ENCODE data around the gene OTUB2.

Gene OTUB2

DNA sequence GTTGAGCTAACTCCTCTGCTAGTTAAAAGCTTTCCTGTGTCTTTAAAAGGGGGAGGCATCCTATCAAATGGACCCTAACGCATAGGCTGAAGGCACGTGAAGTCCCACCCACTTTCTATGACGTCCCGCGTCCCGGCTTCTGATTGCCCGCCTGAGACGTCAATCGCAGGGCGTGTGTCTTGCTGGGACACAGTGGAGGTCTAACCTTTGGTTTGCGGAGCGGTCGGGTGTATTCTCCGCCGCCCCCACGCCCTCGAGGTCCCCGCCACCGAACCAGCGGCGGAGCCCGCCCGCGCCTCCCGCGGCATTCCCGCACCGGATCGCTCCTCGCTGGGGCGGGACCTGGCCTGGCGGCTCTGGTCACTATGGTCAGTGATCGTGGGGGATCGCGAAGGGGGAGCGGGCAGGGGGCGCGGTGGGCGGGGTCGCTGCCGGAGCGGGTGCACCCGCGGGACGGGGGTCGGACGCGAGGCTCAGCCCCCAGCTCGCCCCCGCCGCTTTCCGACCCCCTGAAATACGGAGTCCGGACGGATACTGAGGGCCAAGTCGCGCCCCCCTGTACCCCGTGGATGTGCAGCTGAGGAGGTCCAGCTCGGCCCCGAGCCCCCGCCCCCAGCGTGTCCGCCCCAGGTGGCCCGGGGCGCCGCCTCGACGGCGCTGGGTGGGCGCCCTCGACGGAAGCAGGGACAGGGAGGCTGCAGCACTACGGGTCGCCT lies at the start of gene OTUB2:
OTUB2 (plus strand) TSS at position 168 of the 716 bp plus-strand sequence; CDS start at position 366, 198 bp downstream.
- H3K4me1 ChIP-seq (ENCODE audit: low read length) = peaks cover 19% of the 10 kb centered on the region
- H3F3A ChIP-seq (ENCODE audit: insufficient read depth, low read length) = peaks cover 12% of the 10 kb centered on the region
- H3K36me3 ChIP-seq (replicated peaks; ENCODE audit: insufficient read depth, low read length) = no peaks in the 10 kb centered on the region
- H3K9ac ChIP-seq (ENCODE audit: low read length) = peak within 1 kb of the TSS; percentile 40; the same call in 1 of the 2 replicates
- H3K27ac ChIP-seq (ENCODE audit: low read length) = no peak within 1 kb of the TSS
- peak within 1 kb of the TSS; percentile 38; the same call in 1 of the 2 replicates for H2AFZ ChIP-seq (ENCODE audit: low read length)
- no peaks in the 10 kb centered on the region for H3K9me3 ChIP-seq (replicated peaks; ENCODE audit: insufficient read depth, low read length)
- DNase-seq = peak; percentile 96
- H3K79me2 ChIP-seq (ENCODE audit: low read length) = no peaks in the 10 kb centered on the region
- TF ChIP-seq, protein P1, sequence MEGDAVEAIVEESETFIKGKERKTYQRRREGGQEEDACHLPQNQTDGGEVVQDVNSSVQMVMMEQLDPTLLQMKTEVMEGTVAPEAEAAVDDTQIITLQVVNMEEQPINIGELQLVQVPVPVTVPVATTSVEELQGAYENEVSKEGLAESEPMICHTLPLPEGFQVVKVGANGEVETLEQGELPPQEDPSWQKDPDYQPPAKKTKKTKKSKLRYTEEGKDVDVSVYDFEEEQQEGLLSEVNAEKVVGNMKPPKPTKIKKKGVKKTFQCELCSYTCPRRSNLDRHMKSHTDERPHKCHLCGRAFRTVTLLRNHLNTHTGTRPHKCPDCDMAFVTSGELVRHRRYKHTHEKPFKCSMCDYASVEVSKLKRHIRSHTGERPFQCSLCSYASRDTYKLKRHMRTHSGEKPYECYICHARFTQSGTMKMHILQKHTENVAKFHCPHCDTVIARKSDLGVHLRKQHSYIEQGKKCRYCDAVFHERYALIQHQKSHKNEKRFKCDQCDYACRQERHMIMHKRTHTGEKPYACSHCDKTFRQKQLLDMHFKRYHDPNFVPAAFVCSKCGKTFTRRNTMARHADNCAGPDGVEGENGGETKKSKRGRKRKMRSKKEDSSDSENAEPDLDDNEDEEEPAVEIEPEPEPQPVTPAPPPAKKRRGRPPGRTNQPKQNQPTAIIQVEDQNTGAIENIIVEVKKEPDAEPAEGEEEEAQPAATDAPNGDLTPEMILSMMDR (IDR thresholded peaks at IDR 0.05; ENCODE audit: low read length) = no peak
- no peak for TF ChIP-seq EZH2phosphoT487 (IDR thresholded peaks at IDR 0.05; ENCODE audit: low read length)
- no peak for TF ChIP-seq EZH2 (optimal IDR thresholded peaks at IDR 0.05; ENCODE audit: low read depth, low read length)
- H3K27me3 ChIP-seq (replicated peaks; ENCODE audit: insufficient read depth, low read length) = no peaks in the 10 kb centered on the region
- no peaks in the 10 kb centered on the region for H4K20me1 ChIP-seq (ENCODE audit: insufficient read depth, low read length)
- peak within 1 kb of the TSS; percentile 55 for H3K4me3 ChIP-seq (ENCODE audit: low read length)
- peak within 1 kb of the TSS; percentile 31; the same call in 1 of the 2 replicates for H3K4me2 ChIP-seq (ENCODE audit: low read depth, low read length)
- H3K9me2 ChIP-seq (replicated peaks; ENCODE audit: insufficient read depth, low read length) = no peaks in the 10 kb centered on the region

DNA sequence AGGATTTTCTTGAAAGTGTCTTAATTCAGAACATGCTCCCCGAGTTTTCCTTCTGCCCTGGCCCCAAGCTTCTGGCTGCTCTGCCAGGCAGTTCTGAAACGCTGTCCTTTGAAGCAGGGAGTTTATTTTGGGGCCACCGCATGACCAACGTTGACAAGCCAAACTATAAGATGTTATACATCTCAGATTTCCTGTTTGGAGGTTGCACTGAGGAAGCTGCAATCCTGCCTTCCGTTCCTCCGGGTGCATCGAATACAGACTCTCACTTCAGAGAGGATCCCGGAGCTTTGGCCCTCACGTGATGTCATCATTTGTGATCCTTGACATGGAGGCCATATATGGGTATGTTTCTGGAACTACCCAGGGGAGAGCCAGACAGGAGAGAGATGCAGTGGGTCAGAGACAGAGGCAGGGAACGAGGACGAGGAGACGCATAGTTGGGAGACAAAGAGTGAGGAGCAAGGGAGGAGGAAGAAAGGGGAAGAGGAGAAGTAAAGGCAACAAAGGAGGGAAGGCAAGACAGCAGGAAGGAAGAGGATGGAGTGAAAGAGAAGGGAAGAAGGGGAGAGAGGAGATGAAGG lies 49.6 kb upstream of the OTUB2 start, which contains the start of gene ASB2:
ASB2 (minus strand) TSS at position 94 of the 581 bp plus-strand sequence. CDS start 12,031 bp downstream, outside the sequence.
- Histone ChIP-seq H3K27ac (ENCODE audit: low read length) (peak within 1 kb of the TSS; percentile 99), H4K20me1 (ENCODE audit: insufficient read depth, low read length) (no peaks in the 10 kb centered on the region), H3K4me3 (ENCODE audit: low read length) (peak within 1 kb of the TSS; percentile 56), H3K36me3 (replicated peaks; ENCODE audit: insufficient read depth, low read length) (no peaks in the 10 kb centered on the region), H3K27me3 (replicated peaks; ENCODE audit: insufficient read depth, low read length) (no peaks in the 10 kb centered on the region), H3F3A (ENCODE audit: insufficient read depth, low read length) (peaks cover 38% of the 10 kb centered on the region), H3K4me1 (ENCODE audit: low read length) (peaks cover 56% of the 10 kb centered on the region), H3K79me2 (ENCODE audit: low read length) (peaks cover 11% of the 10 kb centered on the region), H2AFZ (ENCODE audit: low read length) (peak within 1 kb of the TSS; percentile 26; the same call in 1 of the 2 replicates), H3K9ac (ENCODE audit: low read length) (peak within 1 kb of the TSS; percentile 72), H3K9me2 (replicated peaks; ENCODE audit: insufficient read depth, low read length) (no peaks in the 10 kb centered on the region), H3K9me3 (replicated peaks; ENCODE audit: insufficient read depth, low read length) (no peaks in the 10 kb centered on the region), H3K4me2 (ENCODE audit: low read depth, low read length) (peak within 1 kb of the TSS; percentile 97)
- TF ChIP-seq EZH2phosphoT487 (IDR thresholded peaks at IDR 0.05; ENCODE audit: low read length) = no peak
- TF ChIP-seq, protein P1 (IDR thresholded peaks at IDR 0.05; ENCODE audit: low read length) = no peak
- TF ChIP-seq EZH2 (optimal IDR thresholded peaks at IDR 0.05; ENCODE audit: low read depth, low read length) = no peak
- DNase-seq = peak; percentile 40

DNA sequence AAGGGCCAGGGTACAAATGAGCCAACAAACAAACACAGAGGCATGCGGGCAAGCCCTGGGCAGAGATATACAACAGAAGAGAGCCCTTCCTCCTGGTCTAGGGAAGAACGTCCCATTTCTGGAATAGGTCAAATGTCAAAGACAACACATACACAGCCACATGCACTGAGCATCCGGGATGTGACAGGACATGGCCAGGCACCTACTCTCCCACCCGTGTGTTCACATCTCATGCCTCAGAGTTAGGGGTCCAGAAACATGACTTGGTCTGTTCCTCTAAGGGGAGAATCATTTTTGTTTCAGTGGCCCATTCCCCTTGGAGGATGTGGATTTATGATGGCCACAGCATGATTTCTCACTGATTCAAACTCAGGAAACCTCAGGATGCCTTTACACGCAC lies 49.0 kb upstream of the OTUB2 start:
- no peak for TF ChIP-seq EZH2phosphoT487 (IDR thresholded peaks at IDR 0.05; ENCODE audit: low read length)
- TF ChIP-seq, protein P1 (IDR thresholded peaks at IDR 0.05; ENCODE audit: low read length) = no peak
- TF ChIP-seq EZH2 (optimal IDR thresholded peaks at IDR 0.05; ENCODE audit: low read depth, low read length) = no peak

More for the DNA sequence above, 49.0 kb upstream of the OTUB2 start:
- H3K79me2 ChIP-seq (ENCODE audit: low read length) = peaks cover 11% of the 10 kb centered on the region
- peak overlapping the region; percentile 72 for H3K9ac ChIP-seq (ENCODE audit: low read length)
- H2AFZ ChIP-seq (ENCODE audit: low read length) = peak overlapping the region; percentile 26; the same call in 1 of the 2 replicates
- DNase-seq = no peak
- H3K4me1 ChIP-seq (ENCODE audit: low read length) = peaks cover 55% of the 10 kb centered on the region
- H3K4me3 ChIP-seq (ENCODE audit: low read length) = peak overlapping the region; percentile 56
- peak overlapping the region; percentile 99 for H3K27ac ChIP-seq (ENCODE audit: low read length)
- no peaks in the 10 kb centered on the region for H4K20me1 ChIP-seq (ENCODE audit: insufficient read depth, low read length)
- no peaks in the 10 kb centered on the region for H3K36me3 ChIP-seq (replicated peaks; ENCODE audit: insufficient read depth, low read length)
- H3K9me2 ChIP-seq (replicated peaks; ENCODE audit: insufficient read depth, low read length) = no peaks in the 10 kb centered on the region
- H3F3A ChIP-seq (ENCODE audit: insufficient read depth, low read length) = peaks cover 37% of the 10 kb centered on the region
- no peaks in the 10 kb centered on the region for H3K27me3 ChIP-seq (replicated peaks; ENCODE audit: insufficient read depth, low read length)
- H3K9me3 ChIP-seq (replicated peaks; ENCODE audit: insufficient read depth, low read length) = no peaks in the 10 kb centered on the region
- peak overlapping the region; percentile 97 for H3K4me2 ChIP-seq (ENCODE audit: low read depth, low read length)

Data from MM.1S (cell line).